ENCODE data around the gene EIF1.

Gene EIF1

GRCh38 chr17:41738077-41738800 lies 49.6 kb downstream of the EIF1 start:
- DNase-seq: peak; percentile 73

GRCh38 chr17:41738801-41739112 lies 50.1 kb downstream of the EIF1 start:
- no peak for DNase-seq

- no peak for DNase-seq
These were observed 51.1 kb downstream of the EIF1 start for GRCh38 chr17:41739661-41740352.

GRCh38 chr17:41740506-41740905 lies 51.8 kb downstream of the EIF1 start:
- DNase-seq: no peak

GRCh38 chr17:41741709-41742108 lies 53.0 kb downstream of the EIF1 start:
- no peak for DNase-seq

All from NCI-H1048 (cell line).